ENCODE data around the gene PIGQ.

Gene PIGQ

GRCh38 chr16:580141-580945 is 10.6 kb downstream of the PIGQ start:
- H4K20me1 ChIP-seq (ENCODE audit: insufficient read depth, low read length): no peaks in the 10 kb centered on the region
- H3K79me2 ChIP-seq (ENCODE audit: low read length): no peaks in the 10 kb centered on the region
- no peaks in the 10 kb centered on the region for H3K9me3 ChIP-seq (ENCODE audit: insufficient read depth, low read length)
- no peak overlapping the region for H3K4me2 ChIP-seq (ENCODE audit: low read length)
- TF ChIP-seq EZH2phosphoT487 (IDR thresholded peaks at IDR 0.05; ENCODE audit: low read depth): no peak
- no peak for TF ChIP-seq CTCF (IDR thresholded peaks at IDR 0.05; ENCODE audit: low read depth, low read length)
- no peaks in the 10 kb centered on the region for H3K27me3 ChIP-seq (ENCODE audit: low read depth, low read length)
- no peak overlapping the region for H3K9ac ChIP-seq (ENCODE audit: low read length)
- no peak overlapping the region for H3K4me3 ChIP-seq (ENCODE audit: low read length)
- no peaks in the 10 kb centered on the region for H3K36me3 ChIP-seq (replicated peaks; ENCODE audit: low read depth, low read length)
- no peaks in the 10 kb centered on the region for H3K4me1 ChIP-seq (ENCODE audit: low read length)
- H2AFZ ChIP-seq (ENCODE audit: low read depth, low read length): no peak overlapping the region
- H3K27ac ChIP-seq (ENCODE audit: low read length): no peak overlapping the region

GRCh38 chr16:580946-581498 is 11.3 kb downstream of the PIGQ start:
- no peak overlapping the region for H3K9ac ChIP-seq (ENCODE audit: low read length)
- no peak overlapping the region for H2AFZ ChIP-seq (ENCODE audit: low read depth, low read length)
- no peaks in the 10 kb centered on the region for H4K20me1 ChIP-seq (ENCODE audit: insufficient read depth, low read length)
- no peaks in the 10 kb centered on the region for H3K79me2 ChIP-seq (ENCODE audit: low read length)
- no peak overlapping the region for H3K4me2 ChIP-seq (ENCODE audit: low read length)
- H3K4me1 ChIP-seq (ENCODE audit: low read length): no peaks in the 10 kb centered on the region
- TF ChIP-seq CTCF (IDR thresholded peaks at IDR 0.05; ENCODE audit: low read depth, low read length): no peak
- TF ChIP-seq EZH2phosphoT487 (IDR thresholded peaks at IDR 0.05; ENCODE audit: low read depth): no peak
- H3K27me3 ChIP-seq (ENCODE audit: low read depth, low read length): no peaks in the 10 kb centered on the region; the same call in 1 of the 2 replicates
- H3K36me3 ChIP-seq (replicated peaks; ENCODE audit: low read depth, low read length): no peaks in the 10 kb centered on the region
- no peak overlapping the region for H3K4me3 ChIP-seq (ENCODE audit: low read length)
- H3K27ac ChIP-seq (ENCODE audit: low read length): no peak overlapping the region
- no peaks in the 10 kb centered on the region for H3K9me3 ChIP-seq (ENCODE audit: insufficient read depth, low read length)

GRCh38 chr16:582218-582613 is 12.4 kb downstream of the PIGQ start:
- no peak overlapping the region for H2AFZ ChIP-seq (ENCODE audit: low read depth, low read length)
- no peak overlapping the region for H3K27ac ChIP-seq (ENCODE audit: low read length)
- H3K4me3 ChIP-seq (ENCODE audit: low read length): no peak overlapping the region
- H4K20me1 ChIP-seq (ENCODE audit: insufficient read depth, low read length): no peaks in the 10 kb centered on the region
- H3K36me3 ChIP-seq (replicated peaks; ENCODE audit: low read depth, low read length): peaks cover under 1% of the 10 kb centered on the region
- no peak overlapping the region for H3K4me2 ChIP-seq (ENCODE audit: low read length)
- H3K27me3 ChIP-seq (ENCODE audit: low read depth, low read length): no peaks in the 10 kb centered on the region; the same call in 1 of the 2 replicates
- peaks cover 3% of the 10 kb centered on the region for H3K79me2 ChIP-seq (ENCODE audit: low read length)
- no peaks in the 10 kb centered on the region for H3K4me1 ChIP-seq (ENCODE audit: low read length)
- H3K9me3 ChIP-seq (ENCODE audit: insufficient read depth, low read length): no peaks in the 10 kb centered on the region
- no peak for TF ChIP-seq EZH2phosphoT487 (IDR thresholded peaks at IDR 0.05; ENCODE audit: low read depth)
- no peak for TF ChIP-seq CTCF (IDR thresholded peaks at IDR 0.05; ENCODE audit: low read depth, low read length)
- H3K9ac ChIP-seq (ENCODE audit: low read length): no peak overlapping the region

- H2AFZ ChIP-seq (ENCODE audit: low read depth, low read length): no peak overlapping the region
- no peak overlapping the region for H3K9ac ChIP-seq (ENCODE audit: low read length)
- H3K27me3 ChIP-seq (ENCODE audit: low read depth, low read length): no peaks in the 10 kb centered on the region; the same call in 1 of the 2 replicates
- H3K36me3 ChIP-seq (replicated peaks; ENCODE audit: low read depth, low read length): peaks cover 4% of the 10 kb centered on the region
- peaks cover 8% of the 10 kb centered on the region for H3K79me2 ChIP-seq (ENCODE audit: low read length)
- no peak overlapping the region for H3K27ac ChIP-seq (ENCODE audit: low read length)
- H3K4me2 ChIP-seq (ENCODE audit: low read length): no peak overlapping the region
- H3K9me3 ChIP-seq (ENCODE audit: insufficient read depth, low read length): no peaks in the 10 kb centered on the region
- H4K20me1 ChIP-seq (ENCODE audit: insufficient read depth, low read length): no peaks in the 10 kb centered on the region
- no peak overlapping the region for H3K4me3 ChIP-seq (ENCODE audit: low read length)
- no peak for TF ChIP-seq CTCF (IDR thresholded peaks at IDR 0.05; ENCODE audit: low read depth, low read length)
- no peak for TF ChIP-seq EZH2phosphoT487 (IDR thresholded peaks at IDR 0.05; ENCODE audit: low read depth)
- H3K4me1 ChIP-seq (ENCODE audit: low read length): peaks cover 5% of the 10 kb centered on the region
These were observed 13.0 kb downstream of the PIGQ start for GRCh38 chr16:582614-583331.
